Nucleus accumbens (tissue), 56 donors: ENCODE results near the gene ARPC5L.
"Not testable (repeated sequence)": the region's sequence is repeated elsewhere in the genome, so short reads cannot be mapped to it uniquely, and the experiment has no call there.

ENCODE experiments used
- DNase-seq, 56 donors: peaks; one replicate each; lab custom pipeline; 2025; lab: John Stamatoyannopoulos, UW

The ARPC5L gene

GRCh38 chr9:124861342-124862229 is at the start of gene ARPC5L, which contains the start of gene RPL35:
Gene ARPC5L (plus strand): TSS chr9:124862130. CDS start chr9:124869291, 7,161 bp downstream.
Gene RPL35 (minus strand): TSS chr9:124861957. CDS start chr9:124861912, 45 bp downstream.
- peak; percentile 65 to 97 (median 91) for DNase-seq

- no peak for DNase-seq
These were observed 49.5 kb upstream of the ARPC5L start for GRCh38 chr9:124812441-124812876.

DNA sequence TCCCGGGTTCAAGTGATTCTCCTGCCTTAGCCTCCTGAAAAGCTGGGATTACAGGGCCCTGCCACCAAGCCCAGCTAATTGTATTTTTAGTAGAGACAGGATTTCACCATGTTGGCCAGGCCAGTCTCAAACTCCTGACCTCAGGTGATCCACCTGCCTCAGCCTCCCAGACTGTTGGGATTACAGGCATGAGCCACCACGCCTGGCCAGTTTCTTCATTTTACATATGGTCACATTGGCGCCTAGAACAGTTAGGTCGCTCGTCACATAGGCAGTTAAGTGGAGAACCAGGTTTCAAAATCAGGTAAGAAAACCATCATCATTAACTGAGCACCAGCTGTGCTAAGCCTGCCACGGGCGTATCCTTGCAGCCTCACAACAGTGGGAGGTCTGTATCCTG is 48.9 kb upstream of the ARPC5L start:
- no peak for DNase-seq

- DNase-seq: no peak
These were observed 48.3 kb upstream of the ARPC5L start for GRCh38 chr9:124813501-124814163.

GRCh38 chr9:124814164-124814535 is 47.8 kb upstream of the ARPC5L start:
- no peak for DNase-seq

DNA sequence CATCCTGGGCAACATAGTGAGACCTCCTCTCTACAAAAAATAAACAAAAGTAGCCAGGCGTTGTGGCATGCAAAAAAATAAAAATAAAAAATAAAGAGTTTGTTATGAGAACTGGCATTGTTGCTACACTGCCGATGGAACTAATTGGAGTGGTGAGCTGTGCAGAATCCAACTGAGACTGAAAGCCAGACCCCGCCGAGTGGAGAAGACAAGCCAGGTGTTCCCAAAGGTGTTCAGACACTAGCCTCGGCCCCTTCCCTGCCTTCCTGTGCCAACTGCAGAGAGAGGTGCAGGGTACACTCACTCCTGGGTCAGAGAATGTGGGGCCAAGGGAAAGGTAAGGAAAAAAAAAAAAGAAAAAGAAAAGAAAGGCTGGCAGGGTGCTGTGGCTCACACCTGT is 46.3 kb upstream of the ARPC5L start:
- DNase-seq: no peak

DNA sequence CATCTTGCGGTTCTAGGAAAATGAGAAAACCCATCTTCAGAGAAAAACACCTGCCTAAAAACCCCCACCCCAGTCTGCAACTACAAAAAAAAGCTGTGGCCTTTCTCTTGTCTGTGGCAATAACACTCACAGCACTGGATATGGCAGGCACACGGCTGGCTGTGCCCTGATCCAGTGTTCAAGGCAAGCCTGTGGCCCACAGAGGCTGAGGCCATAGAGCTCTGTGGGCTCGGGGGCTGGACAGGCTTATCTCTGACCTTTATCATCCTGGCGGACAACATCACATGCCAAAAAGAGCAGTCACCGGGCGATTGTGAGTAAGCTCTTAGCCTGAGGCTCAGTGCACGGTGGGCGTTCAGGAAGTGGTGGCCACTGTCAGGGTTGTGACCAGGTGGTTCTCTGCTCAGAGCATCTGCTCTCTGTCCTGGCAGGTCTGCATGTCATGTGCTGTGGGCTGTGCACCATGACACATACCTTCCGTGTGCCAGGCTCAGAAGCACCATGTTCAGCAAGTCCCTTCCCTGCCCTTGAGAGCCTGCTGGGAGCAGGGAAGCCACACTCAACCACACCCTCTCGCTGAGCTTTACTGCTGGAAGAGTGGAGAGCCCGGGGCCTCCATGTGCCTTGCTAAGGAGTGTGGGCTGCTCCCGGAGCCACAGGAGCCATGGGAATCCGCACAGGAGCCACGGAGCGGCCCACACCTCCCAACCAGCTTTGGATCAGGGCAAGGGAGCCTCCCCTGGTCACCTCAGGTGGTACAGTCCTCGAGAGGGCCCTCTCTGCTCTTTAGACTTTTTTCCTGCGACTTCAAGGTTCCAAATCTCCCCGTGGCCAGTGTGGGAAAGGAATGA is 43.3 kb upstream of the ARPC5L start:
- DNase-seq: no peak

GRCh38 chr9:124820698-124821623 is 41.0 kb upstream of the ARPC5L start:
- no peak for DNase-seq

DNA sequence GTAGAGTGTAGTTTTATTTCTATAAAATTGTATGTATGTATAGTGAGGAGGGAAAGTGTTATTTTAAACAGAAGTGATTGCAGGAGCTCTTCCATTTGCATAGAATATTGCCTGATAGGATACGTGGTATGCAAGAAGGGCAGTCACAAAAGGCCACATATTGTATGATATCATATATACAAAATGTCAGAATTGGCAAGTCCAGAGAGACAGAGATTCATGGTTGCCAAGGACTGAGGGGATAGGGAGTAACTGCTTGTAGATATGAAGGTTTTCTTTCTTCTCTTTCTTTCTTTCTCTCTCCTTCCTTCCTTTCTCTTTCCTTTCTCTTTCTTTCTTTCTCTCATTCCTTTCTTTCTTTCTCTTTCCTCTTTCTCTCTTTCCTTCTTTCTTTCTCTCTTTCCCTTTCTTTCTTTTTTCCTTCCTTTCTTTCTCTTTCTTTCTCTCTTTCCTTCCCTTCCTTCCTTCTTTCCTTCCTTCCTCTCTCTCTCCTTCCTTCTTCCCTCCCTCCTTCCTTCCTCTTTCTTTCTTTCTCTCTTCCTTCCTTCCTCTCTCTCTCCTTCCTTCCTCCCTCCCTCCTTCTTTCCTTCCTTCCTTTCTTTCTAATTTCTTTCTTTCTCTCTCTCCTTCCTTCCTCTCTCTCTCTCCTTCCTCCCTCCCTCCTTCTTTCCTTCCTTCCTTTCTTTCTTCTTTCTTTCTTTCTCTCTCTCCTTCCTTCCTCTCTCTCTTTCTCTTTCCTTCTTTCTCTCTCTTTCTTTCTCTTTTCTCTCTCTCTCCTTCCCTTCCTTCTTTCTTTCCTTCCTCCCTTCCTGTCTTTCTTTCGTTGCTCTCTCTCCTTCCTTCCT is 33.2 kb upstream of the ARPC5L start:
- DNase-seq: no peak

GRCh38 chr9:124829334-124829669 is 32.6 kb upstream of the ARPC5L start:
- DNase-seq: no peak

GRCh38 chr9:124830593-124830992 is 31.3 kb upstream of the ARPC5L start:
- no peak for DNase-seq

- DNase-seq: no peak
These were observed 30.1 kb upstream of the ARPC5L start for GRCh38 chr9:124831642-124832364.

- DNase-seq: no peak
These were observed 27.3 kb upstream of the ARPC5L start for GRCh38 chr9:124834591-124834990.

- DNase-seq: peak in 2 of 56 donors; percentile 8 to 20
These were observed 26.8 kb upstream of the ARPC5L start for GRCh38 chr9:124835026-124835557.

GRCh38 chr9:124838132-124838531 is 23.8 kb upstream of the ARPC5L start:
- DNase-seq: not testable (repeated sequence)

GRCh38 chr9:124838567-124839275 is 23.2 kb upstream of the ARPC5L start:
- DNase-seq: not testable (repeated sequence)

GRCh38 chr9:124839612-124840299 is 22.2 kb upstream of the ARPC5L start:
- no peak for DNase-seq
